ENCODE measurements around the gene TWIST2. TPM values are rescaled to one million over a fixed set of nuclear protein-coding genes. Genes with fewer than 3 reads are reported as not detected.

Gene TWIST2
- polyA plus RNA-seq, 5 donors = 4.0 to 6.7 (median 4.6) TPM

DNA sequence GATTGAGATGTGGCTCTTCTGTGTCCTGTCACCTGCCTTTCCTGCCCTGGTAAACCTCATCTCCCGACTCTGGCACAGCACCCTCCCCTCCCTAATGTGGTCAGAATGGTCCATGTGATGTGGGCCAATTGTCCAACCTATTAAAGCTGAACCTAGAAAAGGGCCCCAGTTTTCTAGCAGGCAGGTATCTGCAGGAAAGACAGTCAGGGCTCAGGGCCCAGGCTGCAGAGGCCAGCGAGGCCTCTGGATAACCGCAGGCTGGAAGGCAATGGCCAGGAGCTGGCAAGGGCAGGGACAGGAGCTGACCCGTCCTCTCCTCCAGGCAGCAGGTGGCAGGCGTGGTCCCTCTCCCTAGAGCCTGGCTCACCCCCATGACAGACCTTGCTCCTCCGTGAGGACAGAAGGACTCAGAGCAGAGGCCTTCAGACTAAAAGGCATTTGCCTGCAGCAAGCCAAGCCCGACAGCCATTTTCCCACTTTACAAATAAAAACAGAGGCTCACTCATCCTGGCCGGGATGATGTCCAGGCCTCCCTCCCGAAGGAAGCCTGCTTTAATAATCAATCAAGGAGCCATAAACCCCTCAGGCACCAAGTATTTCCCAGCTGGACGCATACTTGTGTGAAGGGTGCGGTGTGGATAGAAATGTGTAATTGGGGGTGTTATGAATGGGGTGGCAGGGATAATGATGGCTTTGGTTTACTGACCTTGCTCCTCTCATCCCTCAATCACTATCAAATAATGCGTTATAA, 107.1 kb downstream of the TWIST2 start:
- peak; percentile 53 for DNase-seq

DNA sequence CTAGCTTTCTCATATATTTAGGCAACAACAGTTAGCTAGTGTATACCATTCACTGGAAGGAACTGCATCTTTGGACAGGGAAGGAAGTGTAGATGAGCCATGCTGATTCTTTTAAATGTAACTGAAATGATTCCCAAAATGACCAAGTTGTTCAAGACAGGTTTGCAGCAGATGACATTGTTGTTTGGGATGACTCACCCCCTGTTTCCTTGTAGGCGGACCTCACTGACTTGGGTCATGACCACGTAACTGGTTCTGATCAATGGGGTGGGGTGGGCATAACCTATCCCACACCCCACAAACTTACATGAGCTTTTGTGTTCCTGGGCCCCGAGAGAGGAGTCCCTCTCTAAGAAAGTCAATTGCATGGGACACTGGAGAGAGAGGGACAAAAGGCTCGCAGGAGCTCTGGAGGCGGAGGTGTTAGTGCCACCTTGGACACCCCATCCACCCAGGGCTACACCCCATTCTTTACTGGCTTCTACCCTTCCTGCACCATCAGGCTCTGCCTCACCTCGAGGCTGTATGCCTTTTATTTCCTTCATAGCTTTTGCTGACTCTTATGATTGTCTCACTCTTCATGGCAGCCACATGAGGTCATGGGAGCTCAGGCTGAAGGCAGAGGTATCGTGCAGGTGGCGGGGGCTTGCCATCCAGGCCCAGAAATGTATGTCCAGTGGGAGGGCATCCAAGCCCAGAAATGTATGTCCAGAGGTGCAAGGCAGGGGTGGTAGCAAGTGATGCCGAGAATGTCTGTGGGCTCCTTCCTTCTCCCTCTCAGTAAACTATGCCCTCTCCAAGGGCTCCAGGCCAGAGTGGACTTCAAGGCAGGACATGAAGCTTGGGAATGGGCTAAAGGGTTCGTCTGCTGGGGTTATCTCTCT, 108.0 kb downstream of the TWIST2 start:
- DNase-seq = no peak

DNA sequence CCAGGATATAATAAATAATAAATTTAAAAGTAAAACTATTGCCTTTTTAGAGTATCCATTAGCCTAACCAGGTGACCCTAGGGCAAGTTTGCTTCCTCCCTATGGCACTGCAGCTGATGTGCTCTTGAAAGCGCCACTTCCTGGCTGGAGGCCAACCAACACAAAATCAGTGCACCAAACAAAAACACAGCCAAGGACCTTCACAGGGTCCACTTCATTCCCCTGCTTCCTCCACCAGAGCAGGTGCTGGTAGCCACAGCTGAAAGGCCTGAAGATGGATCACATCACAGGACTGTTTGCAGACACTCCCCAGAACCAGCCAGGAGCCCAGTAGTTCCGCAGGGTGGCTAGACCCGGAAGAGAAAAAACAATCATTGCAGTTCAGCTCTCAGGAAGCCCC, 108.8 kb downstream of the TWIST2 start:
- DNase-seq = no peak
